Measurements from ENCODE around the gene CHD9NB.

DNA sequence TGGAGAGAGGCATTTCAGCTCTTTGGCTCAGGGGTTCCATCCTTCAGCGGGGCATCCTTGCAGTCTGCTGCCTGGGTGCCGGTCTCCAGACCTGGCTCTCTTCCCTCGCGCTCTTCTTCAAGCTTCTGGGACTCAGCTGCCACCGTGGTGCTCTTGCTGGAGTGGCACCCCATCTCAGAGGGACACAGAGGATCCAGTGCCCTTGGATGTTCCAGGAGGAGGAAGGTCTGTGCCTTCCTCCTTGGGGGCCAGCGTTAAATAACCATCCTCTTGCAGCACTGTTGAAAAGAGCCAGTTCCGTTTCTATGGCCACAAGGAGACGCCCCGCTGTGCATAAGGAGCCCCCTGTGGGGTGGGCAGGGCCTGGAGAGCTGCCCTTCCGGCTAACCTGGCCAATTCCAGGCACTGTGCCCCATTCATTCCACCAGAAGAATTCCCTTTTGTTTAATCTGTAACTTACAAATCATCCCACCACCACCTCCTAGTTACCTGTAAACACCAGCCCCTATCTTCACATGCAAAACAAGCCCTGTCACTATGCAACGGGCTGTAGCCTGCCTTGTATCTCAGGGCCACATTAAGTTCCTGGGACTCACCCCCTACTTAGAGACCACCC is 8.6 kb downstream of the CHD9NB start:
- TF ChIP-seq, protein P1, sequence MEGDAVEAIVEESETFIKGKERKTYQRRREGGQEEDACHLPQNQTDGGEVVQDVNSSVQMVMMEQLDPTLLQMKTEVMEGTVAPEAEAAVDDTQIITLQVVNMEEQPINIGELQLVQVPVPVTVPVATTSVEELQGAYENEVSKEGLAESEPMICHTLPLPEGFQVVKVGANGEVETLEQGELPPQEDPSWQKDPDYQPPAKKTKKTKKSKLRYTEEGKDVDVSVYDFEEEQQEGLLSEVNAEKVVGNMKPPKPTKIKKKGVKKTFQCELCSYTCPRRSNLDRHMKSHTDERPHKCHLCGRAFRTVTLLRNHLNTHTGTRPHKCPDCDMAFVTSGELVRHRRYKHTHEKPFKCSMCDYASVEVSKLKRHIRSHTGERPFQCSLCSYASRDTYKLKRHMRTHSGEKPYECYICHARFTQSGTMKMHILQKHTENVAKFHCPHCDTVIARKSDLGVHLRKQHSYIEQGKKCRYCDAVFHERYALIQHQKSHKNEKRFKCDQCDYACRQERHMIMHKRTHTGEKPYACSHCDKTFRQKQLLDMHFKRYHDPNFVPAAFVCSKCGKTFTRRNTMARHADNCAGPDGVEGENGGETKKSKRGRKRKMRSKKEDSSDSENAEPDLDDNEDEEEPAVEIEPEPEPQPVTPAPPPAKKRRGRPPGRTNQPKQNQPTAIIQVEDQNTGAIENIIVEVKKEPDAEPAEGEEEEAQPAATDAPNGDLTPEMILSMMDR (IDR thresholded peaks at IDR 0.05), result no peak
- TF ChIP-seq POLR2A (IDR thresholded peaks at IDR 0.05), result no peak
